HepG2 (cell line): ENCODE data around the gene BCL2A1. TPM values are rescaled to one million over a fixed set of nuclear protein-coding genes. Genes with fewer than 3 reads are reported as not detected.

ENCODE experiments used
- ARNT2 ChIP-seq: sonication (generic); formaldehyde crosslinking; IDR thresholded peaks from 2 replicates; pipeline ENCODE4 v1.8.0; 2022; ENCODE audit warnings: mild to moderate bottlenecking, low read depth, missing genetic modification reagents, moderate library complexity
- BRF2 ChIP-seq: sonication (generic); formaldehyde crosslinking; IDR thresholded peaks from 2 replicates; pipeline ENCODE4 v1.8.1; 2022; ENCODE audit warnings: mild to moderate bottlenecking, missing genetic modification reagents
- CAMTA2 ChIP-seq: sonication (generic); formaldehyde crosslinking; IDR thresholded peaks from 2 replicates; pipeline ENCODE4 v1.4.0; 2020; ENCODE audit warnings: mild to moderate bottlenecking, missing genetic modification reagents, borderline replicate concordance
- CERS6 ChIP-seq: sonication (generic); formaldehyde crosslinking; IDR thresholded peaks from 2 replicates; pipeline ENCODE4 v1.5.0; 2020; ENCODE audit warnings: missing genetic modification reagents
- DNMT1 ChIP-seq: sonication (generic); formaldehyde crosslinking; IDR thresholded peaks from 2 replicates; pipeline ENCODE4 v1.5.1; 2020; ENCODE audit warnings: mild to moderate bottlenecking, missing genetic modification reagents
- ERF ChIP-seq: IDR thresholded peaks from 2 replicates; pipeline ENCODE4 v1.6.1; 2018; ENCODE audit warnings: missing biosample characterization, missing genetic modification reagents
- GATA4 ChIP-seq: sonication (generic); IDR thresholded peaks from 2 replicates; pipeline ENCODE4 v1.6.1; 2016; ENCODE audit warnings: antibody characterized with exemption, low read depth, borderline replicate concordance
- GFI1 ChIP-seq: sonication (generic); formaldehyde crosslinking; IDR thresholded peaks from 2 replicates; pipeline ENCODE4 v1.5.0; 2020; ENCODE audit warnings: missing genetic modification reagents, mild to moderate bottlenecking, borderline replicate concordance
- GRHL1 ChIP-seq: sonication (generic); formaldehyde crosslinking; conservative IDR thresholded peaks from 2 replicates; pipeline ENCODE4 v1.8.0; 2022; ENCODE audit warnings: missing genetic modification reagents
- HMGXB4 ChIP-seq, 2 experiments: sonication (generic) in 1 of 2; formaldehyde crosslinking in 1 of 2; IDR thresholded peaks; 2 replicates each; pipeline versions ENCODE4 v1.4.0 to v1.6.1; 2018 to 2020; ENCODE audit warnings: missing genetic modification reagents in 2 of 2, borderline replicate concordance in 1 of 2, low read depth in 1 of 2, mild to moderate bottlenecking in 1 of 2, missing biosample characterization in 1 of 2
- HOXA7 ChIP-seq: sonication (generic); formaldehyde crosslinking; IDR thresholded peaks from 2 replicates; pipeline ENCODE4 v1.8.1; 2022; ENCODE audit warnings: mild to moderate bottlenecking, missing genetic modification reagents, moderate library complexity
- MZF1 ChIP-seq: sonication (generic); formaldehyde crosslinking; IDR thresholded peaks from 2 replicates; pipeline ENCODE4 v1.8.1; 2023; ENCODE audit warnings: mild to moderate bottlenecking, missing genetic modification reagents, borderline replicate concordance
- NFYB ChIP-seq: sonication (generic); formaldehyde crosslinking; IDR thresholded peaks from 2 replicates; pipeline ENCODE4 v1.4.0; 2020; ENCODE audit warnings: missing genetic modification reagents
- PCBP1 ChIP-seq: fragments of 200-400 bp; formaldehyde crosslinking; IDR thresholded peaks from 2 replicates; pipeline ENCODE4 v1.6.1; 2017; ENCODE audit warnings: mild to moderate bottlenecking, low read depth, low read length, borderline replicate concordance
- SKI ChIP-seq: fragments of 450-650 bp; IDR thresholded peaks from one replicate; pipeline ENCODE4 v1.6.1; 2018; ENCODE audit warnings: mild to moderate bottlenecking; ENCODE audit not compliant: partially characterized antibody
- ZNF317 ChIP-seq: sonication (generic); formaldehyde crosslinking; IDR thresholded peaks from 2 replicates; pipeline ENCODE4 v1.5.0; 2020; ENCODE audit warnings: mild to moderate bottlenecking, missing genetic modification reagents
- ZNF441 ChIP-seq: sonication (generic); formaldehyde crosslinking; IDR thresholded peaks from 2 replicates; pipeline ENCODE4 v1.7.0; 2021; ENCODE audit warnings: missing genetic modification reagents, borderline replicate concordance
- ZNF513 ChIP-seq: sonication (generic); formaldehyde crosslinking; conservative IDR thresholded peaks from 2 replicates; pipeline ENCODE4 v1.5.0; 2020; ENCODE audit warnings: missing genetic modification reagents
- ZNF564 ChIP-seq: sonication (generic); formaldehyde crosslinking; IDR thresholded peaks from 2 replicates; pipeline ENCODE4 v1.8.1; 2023; ENCODE audit warnings: mild to moderate bottlenecking, missing genetic modification reagents
- ZNF83 ChIP-seq: sonication (generic); formaldehyde crosslinking; IDR thresholded peaks from 2 replicates; pipeline ENCODE4 v1.4.0; 2020; ENCODE audit warnings: missing genetic modification reagents, mild to moderate bottlenecking, borderline replicate concordance
- polyA plus RNA-seq, 8 experiments: library from polyadenylated mRNA; depleted of rRNA in 3 of 8; stranded (reverse) in 7 of 8; unstranded in 1 of 8; fragments of >200 nt; fragmentation: Illumina TruSeq in 4 of 8; extraction: Trizol in 4 of 8; gene quantifications; 2 replicates each; pipeline versions ENCODE4 v1.2.1 to v1.2.3, GENCODE V29; 2011 to 2016; ENCODE audit warnings: low read depth in 4 of 8, missing spikeins in 1 of 8, mixed read lengths in 1 of 8; ENCODE audit not compliant: insufficient read depth in 1 of 8
- total RNA-seq, 5 experiments: library from RNA; depleted of rRNA; stranded (reverse); fragments of >200 nt; fragmentation: Illumina TruSeq; extraction: Trizol; gene quantifications; 2 replicates each; pipeline ENCODE4 v1.2.3, GENCODE V29; 2016; ENCODE audit warnings: low read depth in 1 of 5

Gene BCL2A1
- total and polyA plus RNA-seq, 2 of the 13 experiments (the other 11 are each of a cell fraction or from before 2014, with no cell fraction given), result 0.08 to 0.31 TPM

- TF ChIP-seq GRHL1 (no peak), SKI (no peak), GFI1 (peak; percentile 64; the same call in 1 of the 2 replicates), ZNF513 (CRISPR knock-in tag) (no peak), CERS6 (CRISPR knock-in tag) (no peak), ZNF83 (CRISPR knock-in tag) (no peak), ARNT2 (CRISPR knock-in tag) (no peak), BRF2 (no peak; the same call in 1 of the 2 replicates), ZNF317 (CRISPR knock-in tag) (0 out of 2 replicates have a peak, but pooled peaks have one; percentile 17), ERF (CRISPR knock-in tag) (peak; percentile 62; the same call in 1 of the 2 replicates), PCBP1 (no peak), ZNF564 (no peak; the same call in 1 of the 2 replicates), GATA4 (0 out of 2 replicates have a peak, but pooled peaks have one; percentile 42), ZNF441 (no peak), HOXA7 (CRISPR knock-in tag) (no peak), NFYB (CRISPR knock-in tag) (no peak), DNMT1 (CRISPR knock-in tag) (no peak), MZF1 (CRISPR knock-in tag) (no peak), HMGXB4 (CRISPR knock-in tag; IDR thresholded peaks at IDR 0.05; ENCODE audit: borderline replicate concordance in 1 of 2, low read depth in 1 of 2) (no peak; a peak in 1 of 4 replicates), CAMTA2 (no peak)
These were observed 7.9 kb upstream of the BCL2A1 start (continued) for GRCh38 chr15:79978655-79979514.
